Activated CD8-positive, alpha-beta memory T cell treated with anti-CD3 and anti-CD28 coated beads, Interleukin-2, amount 50 U/mL, for 24 hours (primary cell): ENCODE data around the gene DPF3.
"Not testable (repeated sequence)": the region's sequence is repeated elsewhere in the genome, so short reads cannot be mapped to it uniquely, and the experiment has no call there.

Source experiments
- DNase-seq: peaks from one replicate; pipeline ENCODE4 v3.0.0-alpha.2; 2020; ENCODE audit errors: extremely low read depth

The DPF3 gene

DNA sequence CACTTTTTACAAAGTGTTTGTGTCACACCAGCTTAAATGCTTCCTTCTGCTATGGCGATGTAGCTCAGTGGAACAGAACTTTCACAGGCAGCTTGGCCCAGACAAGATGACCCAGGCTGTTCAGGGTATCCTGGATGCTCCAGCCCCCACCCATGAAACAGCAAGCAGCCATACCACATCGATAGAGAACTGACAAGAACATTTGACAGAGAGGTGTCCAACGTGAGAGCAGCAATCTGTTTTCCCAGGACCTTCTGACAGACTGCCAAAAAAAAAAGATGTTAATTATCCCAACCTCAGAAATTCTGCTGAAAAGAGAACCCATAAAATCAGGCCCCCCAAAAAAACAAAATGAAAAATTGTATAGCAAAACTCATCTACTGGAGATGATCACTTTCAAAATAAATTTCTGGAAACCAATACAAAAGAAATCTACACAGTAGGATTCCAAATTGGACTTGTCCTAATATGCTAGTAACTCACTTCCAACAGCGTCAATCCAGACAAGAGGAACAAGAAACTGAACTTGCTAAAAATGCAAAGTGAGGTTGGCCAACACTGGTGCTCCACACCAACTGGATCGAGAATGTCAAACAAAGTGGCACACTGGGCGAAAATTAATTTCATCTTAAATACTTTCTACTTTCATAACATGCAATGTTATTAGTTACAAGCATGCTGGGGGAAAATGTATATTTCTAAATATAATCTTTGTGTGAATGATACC lies 118.8 kb downstream of the DPF3 start:
- no peak for DNase-seq

DNA sequence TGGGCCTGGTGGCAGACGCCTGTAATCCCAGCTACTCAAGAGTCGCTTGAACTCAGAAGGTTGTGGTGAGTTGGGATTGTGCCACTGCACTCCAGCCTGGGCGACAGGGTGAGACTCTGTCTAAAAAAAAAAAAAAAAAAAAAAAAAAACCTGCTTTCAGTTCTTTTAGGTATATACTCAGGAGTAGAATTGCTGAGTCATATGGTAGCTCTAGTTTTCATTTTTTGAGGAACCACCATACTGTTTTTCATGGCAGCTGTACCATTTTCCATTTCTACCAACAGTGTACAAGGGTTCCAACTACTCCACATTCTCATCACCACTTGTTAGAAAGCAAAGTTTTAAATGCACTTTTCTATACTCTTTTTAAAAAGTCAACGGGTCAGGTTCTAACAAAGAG lies 119.8 kb downstream of the DPF3 start:
- no peak for DNase-seq

DNA sequence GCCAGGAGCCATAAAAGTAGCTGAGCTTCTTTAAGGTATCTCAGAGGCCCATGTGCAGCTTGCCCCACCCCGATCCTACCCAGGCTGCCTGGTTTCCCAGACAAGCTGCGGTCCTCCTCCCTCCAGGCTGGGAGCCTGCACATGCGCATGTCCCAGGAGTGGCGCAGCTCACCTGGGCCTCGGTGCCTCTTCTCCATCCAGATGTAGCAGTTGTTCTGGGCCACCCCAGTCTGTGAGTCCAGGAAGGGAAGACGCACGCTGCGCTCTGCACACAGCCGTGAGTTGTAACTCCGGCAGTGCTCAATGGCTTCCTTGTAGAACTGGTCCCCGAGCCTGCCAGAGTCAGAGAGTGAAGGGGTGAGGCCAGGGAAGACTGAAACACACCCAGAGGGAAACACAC lies 122.3 kb downstream of the DPF3 start:
- DNase-seq = no peak

DNA sequence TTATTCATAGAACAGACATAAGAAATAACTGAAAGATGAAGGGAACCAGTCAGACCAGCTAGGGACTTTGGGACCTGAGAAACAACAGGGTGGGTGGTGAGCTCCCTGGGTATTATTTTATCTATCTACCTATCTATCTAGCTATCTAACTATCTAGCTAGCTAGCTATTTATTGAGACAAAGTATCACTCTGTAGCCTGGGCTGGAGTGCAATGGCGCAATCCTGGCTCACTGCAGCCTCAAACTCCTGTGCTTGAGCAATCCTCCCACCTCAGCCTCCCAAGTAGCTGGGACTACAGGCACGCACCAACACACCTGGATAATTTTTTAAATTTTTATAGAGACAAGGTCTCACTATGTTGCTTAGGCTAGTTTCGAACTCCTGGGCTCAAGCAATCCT lies 127.6 kb downstream of the DPF3 start:
- DNase-seq = no peak

DNA sequence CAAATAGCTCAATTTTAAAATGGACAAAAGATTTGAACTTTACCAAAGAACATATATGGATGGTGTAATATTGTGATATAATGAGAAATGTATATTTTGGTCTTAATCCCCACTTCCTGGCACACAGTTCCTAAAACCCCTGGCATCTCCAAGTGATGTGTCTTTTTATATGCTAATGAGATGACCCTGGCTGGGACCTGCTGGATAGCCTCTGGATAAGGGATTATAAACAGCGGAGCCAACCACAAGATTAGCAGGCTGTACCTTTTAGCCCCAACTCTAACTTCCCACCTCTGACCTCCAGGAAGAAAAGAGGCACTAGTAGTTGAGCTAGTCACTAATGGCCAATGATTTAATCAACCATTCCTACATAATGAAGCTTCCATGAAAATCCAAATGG lies 130.0 kb downstream of the DPF3 start:
- no peak for DNase-seq

DNA sequence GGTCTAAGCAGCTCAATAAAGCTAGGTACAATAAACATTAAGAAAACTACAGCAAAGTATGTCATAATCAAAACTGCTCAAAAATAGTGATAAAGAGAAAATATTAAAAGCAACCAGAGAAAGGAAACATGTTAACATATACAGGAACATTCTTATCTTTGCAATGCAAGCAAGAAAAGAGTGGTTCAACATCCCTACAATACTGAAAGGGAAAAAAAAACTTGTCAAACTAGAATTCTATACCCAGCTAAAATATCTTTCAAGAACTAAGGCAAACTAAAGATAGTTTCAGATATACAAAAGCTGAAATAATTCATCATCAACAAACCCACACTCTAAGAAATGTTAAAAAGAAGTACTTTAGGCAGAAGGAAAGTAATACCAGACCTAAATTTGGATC lies 134.2 kb downstream of the DPF3 start:
- DNase-seq = no peak

DNA sequence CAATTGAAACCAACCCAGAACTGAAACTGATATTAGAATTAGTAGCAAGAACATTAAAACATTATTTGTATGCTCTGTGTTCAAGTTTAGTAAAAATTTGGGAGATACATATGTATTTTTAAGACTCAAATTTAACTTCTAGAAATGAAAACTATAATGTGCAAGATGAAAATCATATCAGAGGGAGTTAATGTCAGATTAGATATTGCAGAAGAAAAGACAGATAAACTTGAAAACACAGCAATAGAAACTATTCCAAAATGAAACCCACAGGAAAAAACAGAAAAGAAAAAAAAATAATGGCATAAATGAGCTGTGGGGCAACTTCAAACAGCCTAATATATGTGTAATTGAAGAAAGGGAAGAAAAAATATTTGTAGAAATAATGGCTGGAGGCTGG lies 134.9 kb downstream of the DPF3 start:
- no peak for DNase-seq

DNA sequence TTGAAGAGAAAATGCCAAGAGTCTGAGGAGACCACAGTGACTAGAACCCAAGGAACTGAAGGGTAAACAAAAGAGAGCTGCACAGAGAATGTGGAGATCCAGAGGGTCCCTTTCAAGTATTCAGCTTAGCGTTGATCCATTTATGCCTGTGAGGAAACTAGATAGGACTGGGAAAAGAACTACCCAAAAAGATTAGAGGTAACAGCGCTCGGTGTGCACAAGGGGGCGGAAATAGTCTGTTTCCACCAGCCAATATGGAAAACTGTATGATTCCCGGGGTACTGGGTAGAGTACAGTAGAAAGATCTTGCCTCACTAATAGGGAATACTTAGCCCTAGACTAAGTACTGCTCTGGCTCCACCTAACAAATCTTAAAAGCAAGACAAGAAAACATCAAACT lies 135.5 kb downstream of the DPF3 start:
- DNase-seq = no peak

DNA sequence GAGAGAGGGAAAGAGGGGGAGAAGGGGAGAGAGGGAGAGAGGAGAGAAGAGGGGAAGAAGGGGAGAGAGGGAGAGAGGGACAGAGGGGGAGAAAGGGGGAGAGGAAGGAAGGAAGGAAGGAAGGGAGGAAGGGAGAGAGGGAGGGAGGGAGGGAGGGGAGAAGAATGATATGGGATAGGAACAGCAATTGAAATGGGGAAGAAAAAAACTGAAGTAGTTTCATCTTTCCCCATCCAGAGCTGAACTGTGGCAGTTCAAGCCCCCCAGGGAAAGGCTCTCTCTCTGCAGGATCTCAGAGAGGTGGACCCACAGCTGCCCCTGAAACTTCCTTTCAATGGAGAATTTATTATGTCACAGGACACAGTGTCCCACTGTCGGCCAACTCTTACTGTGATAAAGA lies 136.9 kb downstream of the DPF3 start:
- no peak for DNase-seq

DNA sequence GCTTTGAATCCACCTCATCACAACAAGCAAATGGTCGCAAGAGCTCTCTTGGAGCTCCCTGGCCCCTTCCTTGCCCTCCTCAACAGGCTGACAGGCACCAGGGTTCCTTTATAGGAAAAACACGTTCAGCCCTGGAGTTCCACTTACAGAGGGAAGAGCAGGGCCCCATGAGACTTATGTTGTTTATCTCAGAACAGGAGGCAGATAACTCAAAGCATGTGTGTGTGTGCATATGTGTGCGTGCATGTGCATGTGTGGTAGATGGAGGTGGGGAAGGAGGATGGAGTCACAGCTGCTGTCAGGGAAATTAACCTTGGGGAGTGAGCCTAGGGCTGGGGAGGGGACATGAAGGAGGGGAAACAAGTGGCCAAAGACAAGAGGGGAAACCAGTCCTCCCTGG lies 138.1 kb downstream of the DPF3 start:
- DNase-seq = no peak

DNA sequence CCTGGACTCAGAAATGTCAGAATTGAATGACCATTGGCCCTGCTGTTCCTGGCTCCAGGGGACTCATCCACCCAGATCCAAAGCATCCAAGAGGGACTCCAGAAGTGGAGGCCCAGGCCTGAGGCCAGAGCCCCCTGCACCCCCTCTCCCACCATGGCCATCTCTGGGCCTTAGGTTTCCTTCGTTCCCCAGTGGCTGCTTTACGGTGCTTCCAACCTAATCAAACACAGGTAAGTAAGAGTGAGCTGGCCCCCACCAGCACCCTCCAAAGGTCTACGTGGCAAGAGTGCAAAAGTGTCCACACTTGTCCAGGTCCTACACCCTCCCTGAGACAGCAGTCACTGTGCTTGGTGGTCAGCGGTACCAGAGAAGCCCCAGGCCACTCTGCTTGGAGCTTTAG lies 139.0 kb downstream of the DPF3 start:
- no peak for DNase-seq

DNA sequence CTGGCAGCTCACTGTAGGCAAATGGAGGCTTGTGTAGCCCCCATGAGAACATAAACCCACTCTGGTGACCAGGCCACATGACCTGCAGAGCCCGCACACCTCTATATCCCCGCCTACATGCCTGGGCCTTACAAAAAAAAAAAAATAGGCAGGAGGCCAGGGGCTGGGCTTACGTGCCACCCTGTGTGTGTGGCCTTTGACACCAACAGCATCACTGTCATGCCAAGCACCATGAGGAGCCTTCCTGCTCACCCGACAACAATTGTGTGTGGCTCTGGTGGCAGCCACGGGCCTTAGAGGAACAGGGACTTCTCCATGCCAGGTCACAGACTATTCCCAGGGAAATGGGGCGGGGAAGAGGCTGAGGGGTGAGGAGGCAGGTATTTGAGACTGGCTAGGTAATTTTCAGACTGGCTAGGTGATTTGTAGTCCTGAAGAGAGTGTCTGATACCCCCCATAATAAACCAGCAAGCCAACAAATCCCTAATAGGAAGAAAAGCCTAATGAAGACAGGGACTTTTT lies 140.0 kb downstream of the DPF3 start:
- DNase-seq = no peak

DNA sequence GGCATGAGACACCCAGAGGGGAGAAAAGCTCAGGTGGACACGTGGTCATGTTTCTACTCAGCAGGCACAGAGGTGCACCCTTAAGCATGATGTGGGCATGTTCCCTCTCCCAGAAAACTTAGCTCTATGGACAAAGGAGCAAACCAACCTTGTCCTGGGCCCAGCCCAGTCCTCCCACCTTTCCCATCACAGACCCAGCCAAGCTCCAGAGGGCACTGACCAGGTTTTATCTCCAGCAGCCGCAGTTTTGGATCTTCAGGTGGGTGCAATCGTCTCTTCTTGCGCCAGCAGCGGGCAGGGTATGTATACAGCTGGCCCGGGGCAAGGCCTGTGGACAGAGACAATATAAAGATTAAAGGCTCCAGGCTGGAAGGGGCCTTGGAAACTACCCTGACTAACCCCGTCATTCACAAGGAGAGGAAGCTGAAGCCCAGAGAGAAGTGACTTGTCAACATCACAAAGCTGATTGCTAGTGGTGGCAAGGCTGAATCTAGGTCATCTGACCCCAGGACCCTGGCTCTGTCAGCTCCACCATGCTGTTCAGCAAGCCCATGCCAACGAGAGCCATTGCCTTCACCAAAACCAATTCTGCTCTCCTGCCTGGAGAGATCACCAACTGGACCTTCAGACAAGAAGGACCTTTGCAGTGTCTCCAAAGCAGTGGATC lies 140.7 kb downstream of the DPF3 start:
- DNase-seq = no peak

DNA sequence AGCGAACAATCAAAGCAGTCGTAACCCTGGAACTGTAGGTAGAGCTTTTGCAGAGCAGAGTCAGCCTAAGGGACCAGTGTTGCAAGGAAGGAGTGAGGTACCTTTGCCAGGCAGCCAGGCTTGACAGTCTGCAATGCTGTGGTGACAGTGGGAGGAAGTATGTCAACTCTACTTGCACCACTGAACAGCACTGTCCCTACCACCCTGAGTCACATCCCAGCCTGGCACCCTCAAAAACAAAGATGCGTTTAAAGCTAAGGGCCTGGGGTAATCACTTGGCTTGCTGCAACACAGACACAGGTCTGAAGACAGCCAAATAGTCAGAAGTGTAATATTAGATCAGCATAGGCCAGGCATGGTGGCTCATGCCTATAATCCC lies 141.9 kb downstream of the DPF3 start:
- no peak for DNase-seq

DNA sequence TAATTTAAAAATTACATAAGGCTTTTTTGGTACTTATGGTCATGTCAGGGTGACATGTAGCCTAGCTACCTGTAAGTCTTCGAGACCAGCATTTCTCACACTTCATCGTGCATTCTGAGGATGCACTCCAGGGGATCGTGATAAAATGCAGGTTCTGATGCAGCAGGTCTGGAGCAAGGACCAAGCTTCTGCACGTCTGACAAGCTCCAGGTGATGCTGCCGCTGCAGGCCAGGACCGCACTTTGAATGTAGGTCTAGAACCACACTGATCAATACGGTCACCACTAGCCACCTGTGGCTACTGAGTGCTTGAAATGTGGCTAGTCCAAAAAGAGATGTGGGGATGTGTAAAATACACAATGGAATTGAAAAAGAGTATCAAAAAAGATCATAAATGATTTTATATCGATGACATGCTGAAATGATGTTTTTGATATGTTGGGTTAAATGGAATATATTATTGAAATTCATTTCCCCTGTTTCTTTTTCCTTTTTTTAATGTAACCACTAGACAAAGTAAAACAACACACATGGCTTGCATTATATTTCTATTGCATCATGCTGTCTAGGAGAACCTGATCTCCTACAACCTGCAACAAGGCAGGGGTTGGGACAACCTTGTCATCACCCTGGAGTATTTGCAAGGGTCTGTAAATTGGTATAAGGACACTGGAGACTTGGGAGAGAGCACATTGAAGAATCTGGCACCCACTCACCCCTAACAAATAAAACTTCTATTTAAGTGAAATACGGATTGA lies 142.4 kb downstream of the DPF3 start:
- DNase-seq = no peak

DNA sequence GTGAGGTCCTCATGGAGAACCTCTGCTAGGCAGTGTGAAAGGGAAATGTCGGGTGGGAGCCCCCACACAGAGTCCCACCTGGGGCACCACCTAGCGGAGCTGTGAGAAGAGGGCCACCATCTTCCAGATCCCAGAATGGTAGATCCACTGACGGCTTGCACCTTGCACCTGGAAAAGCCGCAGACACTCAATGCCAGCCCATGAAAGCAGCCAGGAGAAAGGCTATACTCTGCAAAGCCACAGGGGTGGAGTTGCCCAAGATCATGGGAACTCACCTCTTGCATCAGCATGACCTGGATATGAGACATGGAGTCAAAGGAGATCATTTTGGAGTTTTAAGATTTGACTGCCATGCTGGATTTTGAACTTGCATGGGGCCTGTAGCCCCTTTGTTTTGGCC lies 145.0 kb downstream of the DPF3 start:
- DNase-seq = not testable (repeated sequence)

DNA sequence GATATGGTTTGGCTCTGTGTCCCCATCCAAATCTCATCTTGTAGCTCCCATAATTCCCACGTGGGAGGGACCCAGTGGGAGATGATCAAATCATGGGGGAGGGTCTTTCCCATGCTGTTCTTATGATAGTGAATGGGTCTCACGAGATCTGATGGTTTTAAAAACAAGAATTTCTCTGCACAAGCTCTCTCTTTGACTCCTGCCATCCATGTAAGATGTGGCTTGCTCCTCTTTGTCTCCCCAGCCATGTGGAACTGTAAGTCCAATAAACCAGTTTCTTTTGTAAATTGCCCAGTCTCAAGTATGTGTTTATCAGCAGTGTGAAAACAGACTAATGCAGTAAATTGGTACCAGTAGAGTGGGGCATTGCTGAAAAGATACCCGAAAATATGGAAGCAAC lies 146.2 kb downstream of the DPF3 start:
- no peak for DNase-seq

DNA sequence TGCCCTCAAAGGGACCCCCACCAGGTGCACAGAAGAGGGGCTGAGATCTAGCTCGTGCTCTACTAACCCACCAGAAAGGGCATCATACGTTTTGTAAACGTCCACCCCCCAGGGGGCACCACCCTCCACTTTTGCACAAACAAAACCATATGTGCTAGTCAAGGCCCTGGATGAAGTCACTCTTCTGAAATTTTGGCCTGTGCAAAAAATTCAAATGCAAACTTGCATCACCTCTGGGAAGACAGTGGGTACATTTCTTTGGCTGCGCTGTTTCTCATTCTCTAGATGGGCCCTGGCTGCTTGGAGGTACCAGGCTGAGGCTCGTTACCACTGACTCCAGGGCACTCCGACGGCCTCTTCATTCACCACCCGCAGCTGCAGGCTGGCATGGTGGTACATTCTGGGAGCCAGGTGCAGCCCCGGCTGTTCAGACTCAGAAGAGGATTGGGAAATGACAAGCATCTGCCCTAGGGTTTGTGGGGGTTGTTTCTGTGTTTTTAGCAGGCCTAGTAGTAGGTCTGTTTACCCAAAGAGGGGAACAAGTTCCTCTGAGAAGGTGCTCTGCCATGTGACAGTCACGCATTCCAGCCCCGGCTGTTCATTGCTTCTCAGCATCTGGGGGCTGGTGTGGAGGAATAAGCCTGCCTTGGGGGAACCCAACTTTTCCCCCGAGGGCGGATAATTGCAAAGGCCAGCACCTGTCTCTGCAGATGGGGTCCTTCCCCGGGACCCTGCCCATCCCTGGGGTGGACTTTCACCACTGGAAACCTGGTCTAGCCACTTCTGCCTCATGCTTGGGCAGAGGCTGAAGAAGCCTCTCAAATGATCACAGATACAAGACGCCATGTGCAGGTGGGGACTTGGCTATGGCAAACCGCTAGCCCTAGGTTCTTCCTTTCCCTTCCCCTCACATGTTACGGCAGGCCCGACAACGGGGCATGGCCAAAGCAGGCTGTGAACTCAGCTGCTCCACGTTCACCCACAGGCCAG lies 147.6 kb downstream of the DPF3 start:
- DNase-seq = no peak

DNA sequence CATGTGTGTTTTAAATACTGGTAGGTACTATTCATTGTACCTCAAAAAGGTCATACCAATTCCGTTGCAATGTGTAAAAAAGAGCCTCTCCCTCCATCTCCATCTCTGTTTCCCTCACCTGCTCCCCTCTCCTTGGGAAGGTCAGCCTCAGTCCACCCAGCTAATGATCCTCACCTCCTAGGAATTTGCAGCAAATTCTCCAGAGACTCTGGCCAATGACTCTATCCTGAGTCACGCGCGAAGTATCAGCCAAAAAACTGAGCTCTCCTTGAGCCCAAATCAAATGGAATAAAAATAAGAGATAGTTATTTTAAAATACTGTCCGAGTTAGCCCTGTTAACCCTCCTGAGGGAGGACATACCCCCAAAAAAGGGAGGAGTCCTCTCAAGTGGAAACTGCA lies 148.4 kb downstream of the DPF3 start:
- DNase-seq = no peak

DNA sequence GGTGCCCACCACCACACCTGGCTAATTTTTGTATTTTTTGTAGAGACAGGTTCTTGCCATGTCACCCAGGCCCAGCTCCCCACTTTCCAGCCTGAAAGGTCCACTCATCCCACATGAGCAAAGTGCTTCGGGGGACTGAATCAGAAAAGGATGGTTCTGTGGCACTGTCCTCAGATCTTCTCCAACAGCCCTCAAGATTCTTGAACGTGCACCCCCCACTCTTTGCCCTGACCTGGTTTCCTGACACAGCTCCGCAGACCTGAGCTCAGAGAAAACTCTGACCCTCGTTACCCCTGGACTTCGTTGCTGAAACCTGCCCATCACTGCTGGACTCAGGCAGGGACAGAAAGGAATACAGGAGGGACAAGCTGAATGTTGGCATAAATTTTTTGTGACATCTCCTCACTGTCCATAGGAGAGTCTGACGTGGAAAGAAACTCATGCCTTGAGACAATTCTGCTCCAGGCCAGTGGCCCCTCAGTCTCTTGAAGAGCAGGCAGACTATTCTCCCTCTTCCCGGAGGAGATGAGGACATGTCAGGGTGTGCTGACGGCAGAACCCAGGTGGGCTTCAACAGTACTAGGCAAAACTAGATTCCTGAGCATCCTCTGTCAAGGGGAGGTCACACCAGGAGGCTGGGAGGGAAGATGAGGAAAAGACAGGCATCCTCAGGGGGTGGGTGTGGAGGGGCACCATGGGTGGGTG lies 149.3 kb downstream of the DPF3 start:
- DNase-seq = no peak

DNA sequence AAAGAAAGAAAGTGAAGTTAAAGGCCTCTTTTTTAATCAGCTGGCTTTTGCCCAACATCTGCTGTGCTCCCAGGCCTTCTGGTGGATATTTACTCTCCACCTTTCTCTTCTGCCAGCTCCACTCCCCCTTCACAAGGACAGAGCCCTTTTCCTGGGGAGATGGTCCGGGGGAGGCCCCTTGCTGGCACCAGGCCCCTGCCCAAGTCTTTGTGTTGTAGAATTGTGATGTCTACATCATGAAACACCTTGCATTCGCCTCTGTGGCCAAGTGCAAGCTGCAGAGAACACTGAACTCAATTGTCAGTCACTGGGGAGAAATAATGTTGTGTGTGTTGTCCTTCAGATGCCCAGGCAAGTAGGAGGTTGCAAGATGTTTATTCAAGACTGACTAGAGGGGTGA lies 150.3 kb downstream of the DPF3 start:
- no peak for DNase-seq
